BE2C (cell line): ENCODE data around the gene PHLDB1.

ENCODE experiments used
- DNase-seq: peaks from one replicate; pipeline ENCODE4 v3.0.0-alpha.2; 2020
- H3K27me3 ChIP-seq: fragments of 250-450 bp; sonication (Bioruptor Pico); 2 replicates; pipeline ENCODE4 v1.5.1; 2020; ENCODE audit warnings: mild to moderate bottlenecking
- H3K36me3 ChIP-seq: fragments of 250-450 bp; sonication (Bioruptor Pico); 2 replicates; pipeline ENCODE4 v1.5.1; 2020; ENCODE audit warnings: mild to moderate bottlenecking
- H3K4me1 ChIP-seq: fragments of 250-450 bp; sonication (Bioruptor Pico); 2 replicates; pipeline ENCODE4 v1.5.1; 2020
- H3K4me3 ChIP-seq: 2 replicates; pipeline ENCODE4 v1.5.1; 2011; ENCODE audit warnings: low read depth, low read length
- H3K9me3 ChIP-seq: fragments of 250-450 bp; sonication (Bioruptor Pico); 2 replicates; pipeline ENCODE4 v1.5.1; 2020
- TF ChIP-seq, protein P1 (sequence below): IDR thresholded peaks from 2 replicates; pipeline ENCODE4 v1.5.1; 2012; ENCODE audit warnings: mild to moderate bottlenecking, low read depth, low read length

PHLDB1 gene

DNA sequence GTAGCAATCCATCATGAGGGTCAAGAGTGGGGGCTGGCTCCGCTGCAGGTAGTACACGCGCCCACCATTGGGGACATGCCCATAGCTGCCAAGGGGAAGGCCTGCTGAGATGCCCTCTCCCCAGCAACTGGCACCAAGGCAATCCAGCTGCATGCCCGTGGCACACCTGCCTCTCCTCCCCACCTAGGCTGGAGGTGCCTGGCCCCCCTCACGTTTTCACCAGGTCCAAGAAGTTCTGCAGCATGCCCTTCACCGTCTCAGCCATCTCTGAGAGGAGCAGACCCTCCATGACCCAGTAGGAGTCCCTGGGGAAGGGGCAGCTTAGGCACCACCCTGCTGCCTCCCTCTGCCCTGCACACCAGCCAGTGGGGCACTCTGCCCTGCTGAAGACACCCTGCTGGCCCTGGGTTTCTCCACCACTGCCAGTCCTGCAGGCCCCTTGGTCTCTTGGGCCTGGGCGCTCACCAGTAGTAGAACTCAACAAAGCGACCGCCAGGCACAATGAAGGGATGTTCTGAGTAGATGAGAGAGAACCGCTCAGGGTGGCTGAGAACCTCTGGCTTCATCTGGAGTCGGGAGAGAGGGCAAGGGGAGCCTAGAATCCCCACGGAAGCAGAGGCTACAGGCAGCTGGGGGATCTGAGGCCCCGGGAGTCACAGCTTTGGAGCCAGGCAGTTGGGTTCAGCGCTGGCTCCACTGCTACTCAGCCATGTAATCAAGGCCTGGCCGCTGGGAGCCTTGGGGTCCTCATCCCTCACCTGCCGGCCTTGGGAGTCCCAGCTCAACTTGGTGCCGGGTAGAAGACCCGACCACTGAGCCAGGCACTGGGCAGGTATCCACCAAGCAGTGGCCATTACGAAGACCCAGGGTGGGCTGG is 54.2 kb downstream of the PHLDB1 start:
- peaks cover 5% of the 10 kb centered on the region for H3K4me1 ChIP-seq
- no peak for DNase-seq
- H3K36me3 ChIP-seq = no peaks in the 10 kb centered on the region
- H3K27me3 ChIP-seq = no peaks in the 10 kb centered on the region
- TF ChIP-seq, protein P1, sequence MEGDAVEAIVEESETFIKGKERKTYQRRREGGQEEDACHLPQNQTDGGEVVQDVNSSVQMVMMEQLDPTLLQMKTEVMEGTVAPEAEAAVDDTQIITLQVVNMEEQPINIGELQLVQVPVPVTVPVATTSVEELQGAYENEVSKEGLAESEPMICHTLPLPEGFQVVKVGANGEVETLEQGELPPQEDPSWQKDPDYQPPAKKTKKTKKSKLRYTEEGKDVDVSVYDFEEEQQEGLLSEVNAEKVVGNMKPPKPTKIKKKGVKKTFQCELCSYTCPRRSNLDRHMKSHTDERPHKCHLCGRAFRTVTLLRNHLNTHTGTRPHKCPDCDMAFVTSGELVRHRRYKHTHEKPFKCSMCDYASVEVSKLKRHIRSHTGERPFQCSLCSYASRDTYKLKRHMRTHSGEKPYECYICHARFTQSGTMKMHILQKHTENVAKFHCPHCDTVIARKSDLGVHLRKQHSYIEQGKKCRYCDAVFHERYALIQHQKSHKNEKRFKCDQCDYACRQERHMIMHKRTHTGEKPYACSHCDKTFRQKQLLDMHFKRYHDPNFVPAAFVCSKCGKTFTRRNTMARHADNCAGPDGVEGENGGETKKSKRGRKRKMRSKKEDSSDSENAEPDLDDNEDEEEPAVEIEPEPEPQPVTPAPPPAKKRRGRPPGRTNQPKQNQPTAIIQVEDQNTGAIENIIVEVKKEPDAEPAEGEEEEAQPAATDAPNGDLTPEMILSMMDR = no peak
- no peak overlapping the region for H3K4me3 ChIP-seq
- no peaks in the 10 kb centered on the region for H3K9me3 ChIP-seq

DNA sequence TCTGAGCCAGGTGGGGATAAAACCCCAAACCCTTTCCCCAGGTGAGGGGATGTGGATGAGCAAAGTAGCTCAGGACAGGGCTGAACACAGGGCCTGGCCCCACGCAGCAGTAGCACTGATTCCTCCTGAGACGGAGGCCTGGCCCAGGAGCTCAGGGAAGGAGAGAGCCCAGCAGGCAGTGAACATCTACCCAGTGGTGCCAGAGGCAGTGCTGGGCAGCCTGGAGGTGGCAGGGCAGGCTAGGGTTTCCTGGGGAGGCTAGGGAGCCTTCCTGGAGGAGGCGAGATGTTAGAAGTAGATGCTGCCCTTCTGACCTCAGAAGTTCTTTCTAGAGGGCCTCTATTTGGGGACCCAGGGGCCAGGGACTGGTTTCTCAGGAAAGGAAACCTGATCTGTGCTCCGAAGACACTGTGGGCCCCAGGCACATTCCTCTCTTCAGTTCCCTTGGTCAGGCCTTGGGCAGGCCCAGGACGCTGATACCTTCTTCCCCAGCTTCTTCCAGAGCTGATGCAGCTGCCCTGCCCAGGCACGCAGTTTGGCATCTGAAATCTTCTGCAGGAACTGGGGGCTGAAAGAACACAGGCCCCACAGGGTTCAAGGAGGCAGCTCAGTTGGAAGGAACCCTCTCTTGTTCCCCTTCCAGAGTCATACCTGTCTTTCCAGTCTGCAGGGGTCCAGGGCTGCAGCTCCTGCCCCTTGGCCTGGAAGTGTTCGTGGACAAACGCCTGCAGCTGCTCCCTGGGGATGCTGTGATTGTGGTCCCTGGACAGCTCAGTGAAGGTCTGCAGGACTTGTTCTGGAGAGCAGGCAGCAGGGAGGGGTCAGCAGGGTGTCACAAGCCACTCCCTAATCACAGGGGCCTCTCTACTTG is 55.2 kb downstream of the PHLDB1 start:
- no peak for DNase-seq
- Histone ChIP-seq H3K9me3 (no peaks in the 10 kb centered on the region), H3K4me1 (peaks cover 5% of the 10 kb centered on the region), H3K36me3 (no peaks in the 10 kb centered on the region), H3K27me3 (no peaks in the 10 kb centered on the region), H3K4me3 (no peak overlapping the region)
- TF ChIP-seq, protein P1 = no peak

DNA sequence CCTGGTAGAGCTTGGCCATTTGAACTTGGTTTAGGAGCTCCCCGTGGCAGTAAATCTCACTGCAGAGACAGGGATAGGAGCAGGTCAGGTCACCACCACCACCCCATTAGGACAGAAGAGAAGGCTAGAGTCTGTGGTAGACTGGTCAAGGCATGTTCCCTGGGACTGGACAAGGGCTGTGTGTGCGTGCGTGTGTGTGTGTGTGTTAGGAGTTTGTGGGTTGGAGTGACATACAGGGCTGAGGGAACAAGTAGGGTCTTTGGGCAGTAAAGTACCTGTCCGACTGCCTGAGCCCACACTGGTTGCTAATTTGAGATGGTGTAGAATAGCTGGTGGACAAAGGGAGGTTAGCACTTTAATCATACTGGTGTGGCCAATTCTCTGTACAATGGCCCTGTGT is 56.0 kb downstream of the PHLDB1 start:
- H3K9me3 ChIP-seq = no peaks in the 10 kb centered on the region
- no peak for DNase-seq
- TF ChIP-seq, protein P1 = no peak
- H3K4me1 ChIP-seq = peaks cover 5% of the 10 kb centered on the region
- H3K27me3 ChIP-seq = no peaks in the 10 kb centered on the region
- H3K36me3 ChIP-seq = no peaks in the 10 kb centered on the region
- no peak overlapping the region for H3K4me3 ChIP-seq

DNA sequence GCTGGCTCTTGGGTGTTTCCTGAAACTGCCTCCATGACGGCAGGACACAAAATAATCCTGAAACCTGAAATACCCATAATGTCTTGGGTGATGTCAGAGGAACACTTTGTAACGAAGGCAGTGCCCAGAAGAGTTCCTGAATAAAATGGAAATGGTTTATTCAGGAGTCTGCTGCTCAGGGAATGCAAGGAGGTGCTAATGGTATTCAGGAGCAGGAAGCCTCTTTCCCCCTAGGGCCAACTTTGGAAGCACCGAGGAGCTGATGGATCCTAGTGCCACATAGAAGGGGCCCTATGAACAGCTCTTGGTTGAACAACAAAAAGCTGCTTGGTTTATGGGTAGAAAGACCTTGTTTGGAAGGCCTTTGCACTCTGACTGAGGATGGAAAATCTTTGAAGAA is 56.5 kb downstream of the PHLDB1 start:
- TF ChIP-seq, protein P1 = no peak

DNA sequence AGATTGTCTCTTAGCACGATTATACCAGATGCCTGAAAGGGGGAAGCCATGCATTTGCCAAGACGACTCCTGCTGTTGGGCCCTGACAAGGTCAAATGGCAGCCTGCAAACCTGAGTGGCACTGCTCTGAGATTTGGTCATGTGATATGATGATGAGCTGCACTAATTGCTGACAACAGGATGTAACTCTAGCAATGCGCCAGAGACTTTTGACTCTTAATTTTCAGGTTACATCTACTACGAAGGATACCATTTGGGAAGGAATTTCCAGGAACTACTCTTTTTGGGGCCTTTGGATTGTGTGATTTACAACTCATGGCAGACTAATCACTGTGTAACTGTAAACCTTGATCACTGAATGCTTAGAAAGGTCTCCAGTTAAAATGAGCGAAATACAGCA is 59.0 kb downstream of the PHLDB1 start:
- no peaks in the 10 kb centered on the region for H3K4me1 ChIP-seq
- DNase-seq = no peak
- no peaks in the 10 kb centered on the region for H3K36me3 ChIP-seq
- no peaks in the 10 kb centered on the region for H3K9me3 ChIP-seq
- H3K27me3 ChIP-seq = no peaks in the 10 kb centered on the region
- H3K4me3 ChIP-seq = no peak overlapping the region
- TF ChIP-seq, protein P1 = no peak

More for the DNA sequence above, 56.5 kb downstream of the PHLDB1 start:
- Histone ChIP-seq H3K36me3 (no peaks in the 10 kb centered on the region), H3K27me3 (no peaks in the 10 kb centered on the region), H3K4me1 (peaks cover 4% of the 10 kb centered on the region), H3K9me3 (no peaks in the 10 kb centered on the region), H3K4me3 (no peak overlapping the region)
- no peak for DNase-seq
